ENCODE results near the gene SLC25A26. TPM values are rescaled to one million over a fixed set of nuclear protein-coding genes. Genes with fewer than 3 reads are reported as not detected.
A peak's percentile ranks its signal among the peaks of the same experiment; 100 is the strongest.
"Not testable (repeated sequence)": the region's sequence is repeated elsewhere in the genome, so short reads cannot be mapped to it uniquely, and the experiment has no call there.

Gene SLC25A26
- total RNA-seq, 1 experiment from 2014 or later = 18.4 TPM

DNA sequence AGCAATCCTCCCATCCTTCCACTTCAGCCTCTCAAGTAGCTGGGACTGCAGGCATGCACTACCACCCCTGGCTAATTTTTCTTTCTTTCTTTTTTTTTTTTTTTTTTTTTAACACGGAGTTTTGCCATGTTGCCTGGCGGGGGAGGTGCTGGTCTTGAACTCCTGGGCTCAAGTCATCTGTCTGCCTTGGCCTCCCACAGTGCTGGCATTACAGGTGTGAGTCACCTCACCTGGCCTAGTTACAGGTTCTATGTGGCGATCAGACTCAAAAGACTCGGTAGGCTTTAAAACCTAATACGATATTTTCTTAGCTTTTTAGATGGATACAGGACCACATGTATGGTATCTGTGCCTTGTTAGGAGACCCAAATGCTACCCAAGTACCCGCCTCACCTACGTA, 14.0 kb upstream of the SLC25A26 start:
- no peaks in the 10 kb centered on the region for H3K36me3 ChIP-seq
- DNase-seq = no peak
- H3K9me3 ChIP-seq (replicated peaks) = no peaks in the 10 kb centered on the region
- H3K4me3 ChIP-seq = no peak overlapping the region
- H3K27ac ChIP-seq = no peak overlapping the region
- H3K4me1 ChIP-seq = no peaks in the 10 kb centered on the region
- no peaks in the 10 kb centered on the region for H3K27me3 ChIP-seq

GRCh38 chr3:66208189-66208588, 12.6 kb upstream of the SLC25A26 start:
- no peak overlapping the region for H3K27ac ChIP-seq
- no peak for DNase-seq

DNA sequence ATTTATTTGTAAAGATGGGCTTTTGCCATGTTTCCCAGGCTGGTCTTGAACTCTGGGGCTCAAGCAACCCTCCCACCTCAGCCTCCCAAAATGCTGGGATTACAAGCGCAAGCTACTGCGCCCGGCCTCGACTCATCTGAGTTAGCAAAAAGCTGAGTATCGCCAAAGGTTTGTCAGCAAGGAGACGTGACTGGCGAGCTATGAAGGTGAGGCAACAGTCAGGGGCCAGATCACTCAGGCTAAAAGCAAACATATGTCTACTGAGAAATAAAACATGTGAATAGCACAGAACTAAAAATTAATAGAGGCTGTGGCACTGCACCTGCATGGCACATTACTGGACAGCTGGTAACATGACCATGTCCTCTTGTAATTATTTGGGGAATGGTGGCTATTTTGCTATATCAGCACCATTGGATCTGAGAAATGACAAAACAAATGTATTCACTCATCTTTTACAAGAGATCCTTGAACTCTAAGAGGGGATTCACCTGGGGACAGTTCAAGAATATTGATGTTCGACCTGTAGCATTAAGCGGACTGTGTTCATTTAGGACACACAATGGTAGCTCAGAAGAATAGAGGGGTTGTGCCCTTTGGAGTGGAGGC, 10.0 kb upstream of the SLC25A26 start:
- no peak for DNase-seq
- Histone ChIP-seq H3K36me3 (no peaks in the 10 kb centered on the region), H3K4me1 (no peaks in the 10 kb centered on the region), H3K4me3 (no peak overlapping the region), H3K9me3 (replicated peaks) (no peaks in the 10 kb centered on the region), H3K27ac (no peak overlapping the region), H3K27me3 (no peaks in the 10 kb centered on the region)

More at GRCh38 chr3:66208189-66208588, 12.6 kb upstream of the SLC25A26 start:
- Histone ChIP-seq H3K9me3 (replicated peaks) (no peaks in the 10 kb centered on the region), H3K27me3 (no peaks in the 10 kb centered on the region), H3K4me1 (no peaks in the 10 kb centered on the region), H3K4me3 (no peak overlapping the region), H3K36me3 (no peaks in the 10 kb centered on the region)

DNA sequence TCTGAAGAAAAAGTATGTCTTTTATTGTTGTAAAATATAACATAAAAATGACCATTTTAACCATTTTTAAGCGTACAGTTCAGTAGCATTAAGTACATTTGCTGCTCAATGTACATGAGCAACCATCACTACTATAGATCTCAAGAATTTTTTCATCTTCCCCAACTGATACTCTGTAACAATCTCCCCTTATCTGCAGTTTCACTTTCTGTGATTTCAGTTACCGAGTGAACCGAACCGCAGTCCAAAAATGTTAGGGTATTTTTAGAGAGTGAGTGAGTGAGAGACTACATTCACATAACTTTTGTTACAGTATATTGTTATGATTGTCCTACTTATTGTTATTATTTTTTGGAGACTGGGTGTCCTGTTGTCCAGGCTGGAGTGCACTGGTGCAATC, 9.0 kb upstream of the SLC25A26 start:
- no peak for DNase-seq
- Histone ChIP-seq H3K36me3 (no peaks in the 10 kb centered on the region), H3K9me3 (replicated peaks) (no peaks in the 10 kb centered on the region), H3K27me3 (no peaks in the 10 kb centered on the region), H3K27ac (no peak overlapping the region), H3K4me3 (no peak overlapping the region), H3K4me1 (no peaks in the 10 kb centered on the region)

- no peak overlapping the region for H3K27ac ChIP-seq
- no peaks in the 10 kb centered on the region for H3K27me3 ChIP-seq
- H3K4me3 ChIP-seq = no peak overlapping the region
- DNase-seq = no peak
- H3K36me3 ChIP-seq = no peaks in the 10 kb centered on the region
- no peaks in the 10 kb centered on the region for H3K4me1 ChIP-seq
- H3K9me3 ChIP-seq (replicated peaks) = no peaks in the 10 kb centered on the region
Measured at GRCh38 chr3:66215106-66215505, 5.7 kb upstream of the SLC25A26 start.

- no peak for DNase-seq
- no peak overlapping the region for H3K27ac ChIP-seq
- peak overlapping the region; percentile 96 for H3K4me3 ChIP-seq
- H3K9me3 ChIP-seq (replicated peaks) = no peaks in the 10 kb centered on the region
- no peaks in the 10 kb centered on the region for H3K4me1 ChIP-seq
- H3K36me3 ChIP-seq = no peaks in the 10 kb centered on the region
- H3K27me3 ChIP-seq = no peaks in the 10 kb centered on the region
Measured at GRCh38 chr3:66220066-66220465, 735 bp upstream of the SLC25A26 start.

GRCh38 chr3:66224220-66224619, 3.4 kb downstream of the SLC25A26 start:
- H3K9me3 ChIP-seq (replicated peaks) = no peaks in the 10 kb centered on the region
- no peaks in the 10 kb centered on the region for H3K36me3 ChIP-seq
- H3K4me1 ChIP-seq = no peaks in the 10 kb centered on the region
- H3K4me3 ChIP-seq = no peak overlapping the region
- no peak for DNase-seq
- no peaks in the 10 kb centered on the region for H3K27me3 ChIP-seq
- no peak overlapping the region for H3K27ac ChIP-seq

- H3K4me1 ChIP-seq; H3K4me3 ChIP-seq; H3K27me3 ChIP-seq; H3K27ac ChIP-seq; H3K36me3 ChIP-seq; DNase-seq; H3K9me3 ChIP-seq (replicated peaks): not testable (repeated sequence)
Measured at GRCh38 chr3:66226093-66226492, 5.3 kb downstream of the SLC25A26 start.

- Histone ChIP-seq H3K36me3 (no peaks in the 10 kb centered on the region), H3K9me3 (replicated peaks) (no peaks in the 10 kb centered on the region), H3K27ac (no peak overlapping the region), H3K4me1 (no peaks in the 10 kb centered on the region), H3K27me3 (no peaks in the 10 kb centered on the region), H3K4me3 (no peak overlapping the region)
- no peak for DNase-seq
Measured at GRCh38 chr3:66227051-66227450, 6.2 kb downstream of the SLC25A26 start.

DNA sequence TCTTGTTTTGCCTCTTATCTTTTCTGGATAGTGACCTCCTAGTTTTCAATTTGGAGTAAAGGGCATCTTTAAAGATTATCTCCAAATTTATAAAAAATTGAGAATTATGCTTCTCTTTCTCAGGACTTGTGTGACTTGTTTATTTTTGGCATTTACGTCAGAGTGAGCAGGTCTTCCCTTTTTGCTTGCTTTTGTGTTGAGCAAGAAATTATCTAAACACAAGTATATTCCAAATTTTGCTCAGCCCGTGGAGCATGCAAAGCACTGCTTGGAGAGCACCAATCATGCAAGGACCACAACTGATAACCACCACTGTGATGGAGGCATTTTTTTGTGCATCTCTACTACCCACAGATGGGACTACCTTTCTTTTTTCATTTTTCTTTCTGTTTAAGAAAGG, 7.1 kb downstream of the SLC25A26 start:
- no peaks in the 10 kb centered on the region for H3K9me3 ChIP-seq (replicated peaks)
- H3K4me3 ChIP-seq = no peak overlapping the region
- H3K4me1 ChIP-seq = no peaks in the 10 kb centered on the region
- no peak for DNase-seq
- H3K27ac ChIP-seq = no peak overlapping the region
- no peaks in the 10 kb centered on the region for H3K36me3 ChIP-seq
- no peaks in the 10 kb centered on the region for H3K27me3 ChIP-seq

DNA sequence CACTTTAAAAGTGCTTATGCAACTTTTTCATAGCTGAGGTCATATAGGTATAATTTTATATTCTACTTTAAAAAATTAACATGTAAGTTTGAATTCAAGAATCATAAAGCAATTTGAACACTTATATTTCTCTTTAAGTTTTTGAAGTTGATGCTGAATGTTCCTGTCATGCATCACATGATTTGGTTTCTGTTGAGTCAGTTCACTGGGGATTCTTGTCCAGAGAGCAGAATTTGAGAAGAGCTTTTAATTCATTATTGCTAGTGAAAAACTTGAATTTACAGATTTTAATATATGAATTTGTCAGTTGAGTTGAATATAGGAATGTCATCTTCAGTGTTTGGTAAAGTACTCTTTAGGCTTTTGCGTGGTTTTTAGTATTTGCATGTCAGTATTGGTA, 7.9 kb downstream of the SLC25A26 start:
- DNase-seq = no peak

GRCh38 chr3:66229931-66230330, 9.1 kb downstream of the SLC25A26 start:
- no peak for DNase-seq
- no peaks in the 10 kb centered on the region for H3K27me3 ChIP-seq

More for the DNA sequence above, 7.9 kb downstream of the SLC25A26 start:
- Histone ChIP-seq H3K27me3 (no peaks in the 10 kb centered on the region), H3K9me3 (replicated peaks) (no peaks in the 10 kb centered on the region), H3K4me1 (no peaks in the 10 kb centered on the region), H3K27ac (no peak overlapping the region), H3K4me3 (no peak overlapping the region), H3K36me3 (no peaks in the 10 kb centered on the region)

GRCh38 chr3:66233033-66233432, 12.2 kb downstream of the SLC25A26 start:
- H3K9me3 ChIP-seq (replicated peaks) = no peaks in the 10 kb centered on the region
- H3K36me3 ChIP-seq = no peaks in the 10 kb centered on the region
- DNase-seq = no peak
- no peaks in the 10 kb centered on the region for H3K4me1 ChIP-seq
- H3K4me3 ChIP-seq = no peak overlapping the region
- H3K27ac ChIP-seq = no peak overlapping the region
- no peaks in the 10 kb centered on the region for H3K27me3 ChIP-seq

More at GRCh38 chr3:66229931-66230330, 9.1 kb downstream of the SLC25A26 start:
- Histone ChIP-seq H3K9me3 (replicated peaks) (no peaks in the 10 kb centered on the region), H3K4me1 (no peaks in the 10 kb centered on the region), H3K27ac (no peak overlapping the region), H3K36me3 (no peaks in the 10 kb centered on the region), H3K4me3 (no peak overlapping the region)

DNA sequence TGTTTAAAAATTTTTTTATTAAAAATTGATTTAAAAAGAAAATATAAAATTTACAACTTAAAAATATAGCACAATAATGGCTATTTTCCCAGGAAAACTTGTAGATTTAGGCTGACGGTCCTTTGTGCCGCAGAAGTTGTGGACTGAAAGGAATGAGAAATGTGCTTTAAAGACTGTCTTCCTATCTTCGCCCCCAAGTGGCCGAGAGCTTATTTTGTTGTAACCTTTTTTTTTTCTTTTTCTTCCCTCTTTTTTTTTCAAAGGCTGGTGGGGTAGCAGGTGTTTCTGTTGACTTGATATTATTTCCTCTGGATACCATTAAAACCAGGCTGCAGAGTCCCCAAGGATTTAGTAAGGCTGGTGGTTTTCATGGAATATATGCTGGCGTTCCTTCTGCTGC, 15.5 kb downstream of the SLC25A26 start:
- H3K4me1 ChIP-seq = no peaks in the 10 kb centered on the region
- H3K9me3 ChIP-seq (replicated peaks) = no peaks in the 10 kb centered on the region
- no peaks in the 10 kb centered on the region for H3K27me3 ChIP-seq
- DNase-seq = peak in 1 of 2 experiments; percentile 18
- H3K27ac ChIP-seq = no peak overlapping the region
- no peak overlapping the region for H3K4me3 ChIP-seq
- H3K36me3 ChIP-seq = no peaks in the 10 kb centered on the region

DNA sequence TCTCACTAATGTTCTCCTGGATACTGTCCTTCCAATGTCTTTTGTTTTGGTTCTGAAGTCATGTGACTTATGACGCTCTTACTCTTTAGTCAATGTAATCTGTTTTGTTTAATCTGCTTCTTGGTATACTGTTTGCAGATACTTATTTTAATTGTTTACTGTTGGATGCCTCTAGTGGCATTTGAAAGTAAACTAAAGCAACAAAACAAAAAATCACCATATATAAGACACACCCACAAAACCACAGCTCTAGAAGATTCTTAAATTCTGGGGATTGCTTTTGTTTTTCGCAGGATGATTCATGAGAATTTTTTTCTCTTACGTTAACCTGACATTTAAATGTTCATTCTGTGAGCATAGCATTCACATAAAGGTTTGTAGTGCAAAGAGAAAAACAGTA, 16.8 kb downstream of the SLC25A26 start:
- Histone ChIP-seq H3K27ac (no peak overlapping the region), H3K4me1 (no peaks in the 10 kb centered on the region), H3K27me3 (no peaks in the 10 kb centered on the region), H3K9me3 (replicated peaks) (no peaks in the 10 kb centered on the region), H3K4me3 (no peak overlapping the region), H3K36me3 (no peaks in the 10 kb centered on the region)
- no peak for DNase-seq

GRCh38 chr3:66239513-66240123, 18.8 kb downstream of the SLC25A26 start:
- no peaks in the 10 kb centered on the region for H3K9me3 ChIP-seq (replicated peaks)
- 0 out of 2 replicates have a peak, but pooled peaks cover 6% of the 10 kb centered on the region for H3K36me3 ChIP-seq
- no peaks in the 10 kb centered on the region for H3K27me3 ChIP-seq
- no peaks in the 10 kb centered on the region for H3K4me1 ChIP-seq
- H3K27ac ChIP-seq = no peak overlapping the region
- no peak for DNase-seq
- H3K4me3 ChIP-seq = no peak overlapping the region
